GM18508 (cell line): ENCODE measurements around the gene CERS6.
"Not testable (repeated sequence)": the region's sequence is repeated elsewhere in the genome, so short reads cannot be mapped to it uniquely, and the experiment has no call there.

ENCODE experiments used
- ATAC-seq: cut with Tn5 transposase; IDR thresholded peaks from one replicate; pipeline ENCODE4 v1.9.1; 2021; ENCODE audit warnings: moderate number of reproducible peaks; ENCODE audit not compliant: insufficient read depth, unreplicated experiment

The CERS6 gene

GRCh38 chr2:168466190-168466737 lies 10.2 kb downstream of the CERS6 start:
- ATAC-seq, result no peak

GRCh38 chr2:168466834-168467565 lies 10.9 kb downstream of the CERS6 start:
- no peak for ATAC-seq

- ATAC-seq, result no peak
Observed at GRCh38 chr2:168467729-168468128, 11.7 kb downstream of the CERS6 start.

- no peak for ATAC-seq
Observed at GRCh38 chr2:168468354-168468753, 12.3 kb downstream of the CERS6 start.

GRCh38 chr2:168469281-168469988 lies 13.4 kb downstream of the CERS6 start:
- peak; percentile 82 for ATAC-seq

GRCh38 chr2:168470320-168471162 lies 14.5 kb downstream of the CERS6 start:
- peak; percentile 29 for ATAC-seq

- no peak for ATAC-seq
Observed at GRCh38 chr2:168471163-168471475, 15.0 kb downstream of the CERS6 start.

GRCh38 chr2:168475636-168476035 lies 19.6 kb downstream of the CERS6 start:
- no peak for ATAC-seq

GRCh38 chr2:168478206-168478605 lies 22.1 kb downstream of the CERS6 start:
- no peak for ATAC-seq

- ATAC-seq, result no peak
Observed at GRCh38 chr2:168480356-168480755, 24.3 kb downstream of the CERS6 start.

- ATAC-seq, result no peak
Observed at GRCh38 chr2:168480825-168481585, 24.9 kb downstream of the CERS6 start.

GRCh38 chr2:168482269-168482668 lies 26.2 kb downstream of the CERS6 start:
- ATAC-seq, result no peak

- no peak for ATAC-seq
Observed at GRCh38 chr2:168482952-168483831, 27.1 kb downstream of the CERS6 start.

GRCh38 chr2:168486477-168486876 lies 30.4 kb downstream of the CERS6 start:
- no peak for ATAC-seq

- peak; percentile 83 for ATAC-seq
Observed at GRCh38 chr2:168490015-168490874, 34.2 kb downstream of the CERS6 start.

GRCh38 chr2:168490946-168491605 lies 35.0 kb downstream of the CERS6 start:
- no peak for ATAC-seq

- not testable (repeated sequence) for ATAC-seq
Observed at GRCh38 chr2:168491728-168492127, 35.7 kb downstream of the CERS6 start.

GRCh38 chr2:168493219-168493618 lies 37.1 kb downstream of the CERS6 start:
- not testable (repeated sequence) for ATAC-seq
